Fibroblast of lung (primary cell): ENCODE measurements around the gene CDHR4.
"Not testable (repeated sequence)": the region's sequence is repeated elsewhere in the genome, so short reads cannot be mapped to it uniquely, and the experiment has no call there.

Experiments
- CTCF ChIP-seq, 2 donors: IDR thresholded peaks in 1 of 2; conservative IDR thresholded peaks in 1 of 2; 1 replicate in 1 of 2; 2 replicates in 1 of 2; pipeline ENCODE4 v1.5.1; 2011 to 2012; ENCODE audit warnings: low read length in 2 of 2, control low read depth in 1 of 2, inconsistent platforms in 1 of 2, low read depth in 1 of 2, mild to moderate bottlenecking in 1 of 2
- EZH2 ChIP-seq: IDR thresholded peaks from 2 replicates; pipeline ENCODE4 v1.5.1; 2012; ENCODE audit warnings: low read length, control low read depth, mild to moderate bottlenecking; ENCODE audit errors: missing control alignments

GRCh38 chr3:49776101-49776500, 23.6 kb downstream of the CDHR4 start:
- TF ChIP-seq CTCF (conservative IDR thresholded peaks at IDR 0.05 in 1 of 2, IDR thresholded peaks at IDR 0.05 in 1 of 2; ENCODE audit: low read depth in 1 of 2, low read length in 2 of 2); EZH2: not testable (repeated sequence)
